ENCODE data around the gene DUS1L. TPM values are rescaled to one million over a fixed set of nuclear protein-coding genes. Genes with fewer than 3 reads are reported as not detected.
A peak's percentile ranks its signal among the peaks of the same experiment; 100 is the strongest.

The DUS1L gene
- total RNA-seq, 1 donor from 2014 or later: 64.6 TPM

GRCh38 chr17:82051776-82052637 lies 13.6 kb downstream of the DUS1L start, which contains the start of the genes GPS1 and RFNG:
Gene GPS1, plus strand, starts transcription at chr17:82051898. Its CDS starts 34 bp downstream, at chr17:82051932.
Gene RFNG, minus strand, starts transcription at chr17:82051811. Its CDS starts 45 bp downstream, at chr17:82051766.
- DNase-seq: peak; percentile 84
- Histone ChIP-seq H3K27me3 (ENCODE audit: low read depth) (no peaks in the 10 kb centered on the region), H3K4me1 (peaks cover 44% of the 10 kb centered on the region), H3K9me3 (replicated peaks) (no peaks in the 10 kb centered on the region), H3K27ac (replicated peaks) (peak within 1 kb of the TSS; percentile 75), H3K36me3 (peaks cover 70% of the 10 kb centered on the region), H3K4me3 (peak within 1 kb of the TSS; percentile 91)
- TF ChIP-seq CTCF (IDR thresholded peaks at IDR 0.05; ENCODE audit: borderline replicate concordance): no peak
- intact Hi-C loops (cut with micrococcal nuclease): no loop called here

GRCh38 chr17:82050761-82051641 lies 14.6 kb downstream of the DUS1L start:
- Histone ChIP-seq H3K4me1 (peaks cover 44% of the 10 kb centered on the region), H3K36me3 (peaks cover 61% of the 10 kb centered on the region), H3K4me3 (peak overlapping the region; percentile 91), H3K27ac (replicated peaks) (peak overlapping the region; percentile 75), H3K27me3 (ENCODE audit: low read depth) (no peaks in the 10 kb centered on the region), H3K9me3 (replicated peaks) (no peaks in the 10 kb centered on the region)
- no peak for DNase-seq
- no peak for TF ChIP-seq CTCF (IDR thresholded peaks at IDR 0.05; ENCODE audit: borderline replicate concordance)
- intact Hi-C loops (cut with micrococcal nuclease): no loop called here

- no peak for DNase-seq
- Histone ChIP-seq H3K27me3 (ENCODE audit: low read depth) (no peaks in the 10 kb centered on the region), H3K4me1 (peaks cover 44% of the 10 kb centered on the region), H3K27ac (replicated peaks) (no peak overlapping the region), H3K9me3 (replicated peaks) (no peaks in the 10 kb centered on the region), H3K36me3 (peaks cover 53% of the 10 kb centered on the region), H3K4me3 (peak overlapping the region; percentile 91)
- intact Hi-C loops (cut with micrococcal nuclease): no loop called here
- TF ChIP-seq CTCF (IDR thresholded peaks at IDR 0.05; ENCODE audit: borderline replicate concordance): no peak
Measured at GRCh38 chr17:82050152-82050760, 15.3 kb downstream of the DUS1L start.

GRCh38 chr17:82049521-82049971 lies 16.1 kb downstream of the DUS1L start:
- Histone ChIP-seq H3K36me3 (peaks cover 46% of the 10 kb centered on the region), H3K27ac (replicated peaks) (no peak overlapping the region), H3K9me3 (replicated peaks) (no peaks in the 10 kb centered on the region), H3K4me1 (peaks cover 44% of the 10 kb centered on the region), H3K27me3 (ENCODE audit: low read depth) (no peaks in the 10 kb centered on the region), H3K4me3 (peak overlapping the region; percentile 91)
- TF ChIP-seq CTCF (IDR thresholded peaks at IDR 0.05; ENCODE audit: borderline replicate concordance): no peak
- intact Hi-C loops (cut with micrococcal nuclease): no loop called here
- no peak for DNase-seq

GRCh38 chr17:82049106-82049505 lies 16.5 kb downstream of the DUS1L start:
- no peak for TF ChIP-seq CTCF (IDR thresholded peaks at IDR 0.05; ENCODE audit: borderline replicate concordance)
- Histone ChIP-seq H3K27me3 (ENCODE audit: low read depth) (no peaks in the 10 kb centered on the region), H3K36me3 (peaks cover 42% of the 10 kb centered on the region), H3K27ac (replicated peaks) (no peak overlapping the region), H3K9me3 (replicated peaks) (no peaks in the 10 kb centered on the region), H3K4me3 (no peak overlapping the region), H3K4me1 (peaks cover 42% of the 10 kb centered on the region)
- intact Hi-C loops (cut with micrococcal nuclease): no loop called here
- DNase-seq: no peak
